K562 (cell line): ENCODE measurements around the gene DOCK3. TPM values are rescaled to one million over a fixed set of nuclear protein-coding genes. Genes with fewer than 3 reads are reported as not detected.

Experiments used
- ATAC-seq: fragments of 200-7000 bp; cut with Tn5 transposase; 3 replicates; pipeline ENCODE4 v1.9.1; 2020; ENCODE audit warnings: moderate library complexity
- BruUV-seq: library from RNA; stranded (reverse); fragments of 400-500 nt; replicated peaks from 2 replicates; lab custom pipeline; 2021; lab: Mats Ljungman, UMichigan
- CTCF ChIA-PET: fragments of 300-600 bp; formaldehyde crosslinking; extraction: SDS; loops from one replicate; lab custom pipeline; 2021; ENCODE audit warnings: low intra/inter-chr PET ratio; lab: Yijun Ruan, JAX
- POLR2A ChIA-PET: fragments of 300-600, 350-650 bp; sonication (Branson Sonifier 250); formaldehyde crosslinking; extraction: SDS; loops from one replicate; lab custom pipeline; 2021; ENCODE audit warnings: antibody characterized with exemption, inconsistent platforms; lab: Yijun Ruan, JAX
- DNase-seq, 4 experiments: peaks; one replicate each; pipeline versions ENCODE4 v3.0.0 to v3.0.0-alpha.2; 2011 to 2018; ENCODE audit warnings: low spot score in 3 of 4, mixed read lengths in 3 of 4; ENCODE audit errors: extremely low read depth in 1 of 4
- FAIRE-seq: peaks from 2 replicates; lab custom pipeline; 2011; peaks lifted over from hg19 to GRCh38; lab: Jason Lieb, UNC
- H2AFZ ChIP-seq: 2 replicates; pipeline ENCODE4 v1.6.0; 2011; ENCODE audit warnings: low read depth, low read length, control low read depth, inconsistent platforms
- H3K27ac ChIP-seq: fragments of 200-600 bp; 3 replicates; pipeline ENCODE4 v1.8.0; 2011; ENCODE audit warnings: low read depth, mild to moderate bottlenecking, control low read depth, inconsistent platforms, low read length, moderate library complexity, mixed read lengths; ENCODE audit errors: extremely low read depth
- H3K27me3 ChIP-seq, 2 experiments: fragments of 300-600 bp in 1 of 2; 2 replicates in 1 of 2; 3 replicates in 1 of 2; pipeline versions ENCODE4 v1.6.0 to v1.8.0; 2011; ENCODE audit warnings: inconsistent platforms in 2 of 2, low read length in 2 of 2, mild to moderate bottlenecking in 1 of 2, mixed read lengths in 1 of 2, moderate library complexity in 1 of 2; ENCODE audit not compliant: control insufficient read depth in 2 of 2, insufficient read depth in 2 of 2
- H3K36me3 ChIP-seq: fragments of 300-600 bp; 3 replicates; pipeline ENCODE4 v1.8.0; 2011; ENCODE audit warnings: mild to moderate bottlenecking, low read length, inconsistent platforms; ENCODE audit not compliant: control insufficient read depth, insufficient read depth
- H3K4me1 ChIP-seq, 2 experiments: fragments of 200-600 bp in 1 of 2; replicated peaks in 1 of 2; 2 replicates in 1 of 2; 3 replicates in 1 of 2; pipeline versions ENCODE4 v1.5.1 to v1.8.0; 2011; ENCODE audit warnings: inconsistent platforms in 2 of 2, low read length in 2 of 2, mild to moderate bottlenecking in 1 of 2, mixed read lengths in 1 of 2, moderate library complexity in 1 of 2; ENCODE audit not compliant: control insufficient read depth in 2 of 2, insufficient read depth in 2 of 2
- H3K4me2 ChIP-seq: 2 replicates; pipeline ENCODE4 v1.6.1; 2011; ENCODE audit warnings: low read length, control low read depth, inconsistent platforms, mixed read lengths; ENCODE audit not compliant: insufficient read depth
- H3K4me3 ChIP-seq: fragments of 200-600 bp; sonication (generic), shearing (Covaris generic); 2 replicates; pipeline ENCODE4 v1.5.1; 2016; ENCODE audit warnings: control low read depth, inconsistent platforms
- H3K79me2 ChIP-seq: fragments of 200-600 bp; 3 replicates; pipeline ENCODE4 v1.8.0; 2011; ENCODE audit warnings: low read length, inconsistent platforms; ENCODE audit not compliant: control insufficient read depth, insufficient read depth
- H3K9ac ChIP-seq, 2 experiments: 2 replicates each; pipeline versions ENCODE4 v1.6.0 to v1.6.1; 2011; ENCODE audit warnings: low read depth in 2 of 2, low read length in 2 of 2, control low read depth in 1 of 2, inconsistent platforms in 1 of 2, mild to moderate bottlenecking in 1 of 2, mixed read lengths in 1 of 2; ENCODE audit not compliant: insufficient read depth in 1 of 2
- H3K9me1 ChIP-seq: one replicate; pipeline ENCODE4 v1.6.0; 2011; ENCODE audit warnings: inconsistent platforms, mild to moderate bottlenecking, low read length, moderate library complexity; ENCODE audit not compliant: control insufficient read depth, insufficient read depth
- H3K9me3 ChIP-seq: replicated peaks from 2 replicates; pipeline ENCODE4 v1.5.1; 2011; ENCODE audit warnings: low read depth, low read length, inconsistent platforms; ENCODE audit not compliant: control insufficient read depth, insufficient read depth
- H4K20me1 ChIP-seq: replicated peaks from 2 replicates; pipeline ENCODE4 v1.6.1; 2011; ENCODE audit warnings: low read length, inconsistent platforms, mixed read lengths; ENCODE audit not compliant: control insufficient read depth, insufficient read depth
- CBX5 ChIP-seq: IDR thresholded peaks from 2 replicates; pipeline ENCODE4 v1.6.1; 2014; ENCODE audit warnings: low read depth, borderline replicate concordance
- ETS2 ChIP-seq: IDR thresholded peaks from 2 replicates; pipeline ENCODE4 v1.6.1; 2016; ENCODE audit warnings: borderline replicate concordance, missing genetic modification characterization, mild to moderate bottlenecking, moderate library complexity, missing compliant biosample characterization; ENCODE audit not compliant: poor library complexity, severe bottlenecking
- FOXM1 ChIP-seq, 2 experiments: fragments of 450-650 bp in 1 of 2; sonication (generic) in 1 of 2; formaldehyde crosslinking in 1 of 2; IDR thresholded peaks; 2 replicates each; pipeline versions ENCODE4 v1.6.1 to v1.9.0; 2017 to 2022; ENCODE audit warnings: low read depth in 2 of 2, mild to moderate bottlenecking in 2 of 2, missing genetic modification reagents in 1 of 2, moderate library complexity in 1 of 2
- HINFP ChIP-seq: fragments of 450-650 bp; conservative IDR thresholded peaks from 2 replicates; pipeline ENCODE4 v1.6.1; 2016; ENCODE audit warnings: missing genetic modification characterization, low read depth, mild to moderate bottlenecking, control low read depth, missing compliant biosample characterization
- L3MBTL2 ChIP-seq: fragments of 450-650 bp; IDR thresholded peaks from 2 replicates; pipeline ENCODE4 v1.6.1; 2016; ENCODE audit warnings: mild to moderate bottlenecking, moderate library complexity
- NCOA6 ChIP-seq: fragments of 450-650 bp; IDR thresholded peaks from 2 replicates; pipeline ENCODE4 v1.6.1; 2017; ENCODE audit warnings: mild to moderate bottlenecking
- NONO ChIP-seq, 2 experiments: fragments of 200-400 bp in 1 of 2; fragments of 450-650 bp in 1 of 2; formaldehyde crosslinking in 1 of 2; IDR thresholded peaks; 2 replicates each; pipeline ENCODE4 v1.6.1; 2017; ENCODE audit warnings: low read depth in 2 of 2, mild to moderate bottlenecking in 2 of 2, moderate library complexity in 2 of 2, low read length in 1 of 2
- PCBP1 ChIP-seq: fragments of 200-400 bp; formaldehyde crosslinking; IDR thresholded peaks from 2 replicates; pipeline ENCODE4 v1.6.1; 2018; ENCODE audit warnings: mild to moderate bottlenecking, low read depth, low read length; ENCODE audit not compliant: poor library complexity, severe bottlenecking
- PRDM10 ChIP-seq: fragments of 450-650 bp; IDR thresholded peaks from 2 replicates; pipeline ENCODE4 v1.6.1; 2018; ENCODE audit not compliant: partially characterized antibody
- RBM22 ChIP-seq: fragments of 200-400 bp; formaldehyde crosslinking; IDR thresholded peaks from 2 replicates; pipeline ENCODE4 v1.6.1; 2018; ENCODE audit warnings: low read length, low read depth; ENCODE audit not compliant: poor library complexity, severe bottlenecking
- RFX5 ChIP-seq: IDR thresholded peaks from 2 replicates; pipeline ENCODE4 v1.6.1; 2011; ENCODE audit warnings: low read depth, mild to moderate bottlenecking, improper control_type of control experiment, low read length
- TBL1XR1 ChIP-seq, 2 experiments: IDR thresholded peaks; 2 replicates each; pipeline ENCODE4 v1.6.1; 2012; ENCODE audit warnings: improper control_type of control experiment in 2 of 2, low read length in 2 of 2, mild to moderate bottlenecking in 1 of 2
- TFAM ChIP-seq: fragments of 250-450 bp; sonication (Bioruptor Pico); conservative IDR thresholded peaks from 2 replicates; pipeline ENCODE4 v1.5.0; 2021; ENCODE audit warnings: mild to moderate bottlenecking, moderate library complexity
- ZBTB12 ChIP-seq: fragments of 250-450 bp; sonication (Bioruptor Pico); IDR thresholded peaks from 2 replicates; pipeline ENCODE4 v1.4.0; 2020
- ZBTB17 ChIP-seq: fragments of 450-650 bp; formaldehyde crosslinking; IDR thresholded peaks from 2 replicates; pipeline ENCODE4 v1.4.0; 2020; ENCODE audit warnings: mild to moderate bottlenecking
- ZFX ChIP-seq: sonication (generic); formaldehyde crosslinking; IDR thresholded peaks from 2 replicates; pipeline ENCODE4 v1.8.0; 2022; ENCODE audit warnings: mild to moderate bottlenecking, missing genetic modification reagents, moderate library complexity
- ZNF140 ChIP-seq: fragments of 250-450 bp; sonication (Bioruptor Pico); IDR thresholded peaks from 2 replicates; pipeline ENCODE4 v1.8.0; 2021; ENCODE audit warnings: moderate library complexity, mild to moderate bottlenecking, inconsistent platforms
- WGBS: fragments of 100-300 bp; shearing (Covaris generic); methylation state at CpG from one replicate; pipeline ENCODE4 v1.1.6; 2016; ENCODE audit warnings: low coverage, mixed read lengths; ENCODE audit not compliant: insufficient coverage; ENCODE audit errors: missing lambda C conversion rate; 5-methylcytosine and 5-hydroxymethylcytosine counted together
- in situ Hi-C: fragments of 300-500 bp; cut with MboI; formaldehyde crosslinking; loops from 4 replicates; pipeline ENCODE4 v1.15.0; 2018; ENCODE audit warnings: inconsistent platforms, mixed read lengths
- intact Hi-C: fragments of 100-400 bp; cut with micrococcal nuclease; formaldehyde crosslinking; loops from 2 replicates; pipeline ENCODE4 v1.14.2; 2022
- polyA plus RNA-seq, 8 experiments: library from polyadenylated mRNA; depleted of rRNA in 4 of 8; stranded (reverse) in 5 of 8; unstranded in 3 of 8; fragments of >200 nt; fragmentation: Nextera tagmentation in 2 of 8; fragmentation: Illumina TruSeq in 1 of 8; extraction: Ambion mirVana in 2 of 8; extraction: Trizol in 1 of 8; gene quantifications; 2 replicates each; pipeline versions ENCODE4 v1.2.1 to v1.2.3, GENCODE V29; 2011 to 2014; ENCODE audit warnings: inconsistent platforms in 1 of 8, missing spikeins in 1 of 8
- total RNA-seq, 7 experiments: library from RNA; depleted of rRNA in 6 of 7; stranded (reverse); fragments of >200 nt in 6 of 7; fragmentation: Illumina TruSeq in 2 of 7; extraction: Trizol in 2 of 7; gene quantifications; 2 replicates each; pipeline versions ENCODE4 v1.2.1 to v1.2.3, GENCODE V29; 2011 to 2021; ENCODE audit warnings: low replicate concordance in 1 of 7

The DOCK3 gene
- total and polyA plus RNA-seq, 9 of the 15 experiments (the other 6 are each of a cell fraction or from before 2014, with no cell fraction given), result under 0.01 to 0.03 (median 0.01) TPM; not detected in 4

- H3K27ac ChIP-seq, result no peak overlapping the region
- FAIRE-seq, result no peak
- H2AFZ ChIP-seq, result no peak overlapping the region
- no peaks in the 10 kb centered on the region for H3K4me1 ChIP-seq
- no peak overlapping the region for H3K4me2 ChIP-seq
- H3K9me3 ChIP-seq, result no peaks in the 10 kb centered on the region
- no peak overlapping the region for H3K9ac ChIP-seq
- H3K27me3 ChIP-seq, result no peaks in the 10 kb centered on the region
- intact Hi-C loops (no loop called here), in situ Hi-C loops (no loop called here)
- H3K4me3 ChIP-seq, result no peak overlapping the region
- WGBS, result 0% methylated on average over 2 of the region's 2 CpGs
- no peaks in the 10 kb centered on the region for H3K9me1 ChIP-seq
- no peaks in the 10 kb centered on the region for H4K20me1 ChIP-seq
- ChIA-PET POLR2A (interaction anchor here (0.6 kb wide), 1 partner anchor 88 kb away, joined by 3 read pairs; no protein-coding TSS in a partner anchor), CTCF (no interaction called here)
- TF ChIP-seq ETS2 (tag) (no peak), CBX5 (no peak), TFAM (CRISPR knock-in tag) (no peak), L3MBTL2 (no peak), ZBTB17 (CRISPR knock-in tag) (no peak), PCBP1 (no peak), RFX5 (no peak), FOXM1 (IDR thresholded peaks at IDR 0.05; ENCODE audit: low read depth) (no peak), FOXM1 (CRISPR knock-in tag; IDR thresholded peaks at IDR 0.05; ENCODE audit: low read depth) (no peak), ZNF140 (CRISPR knock-in tag) (no peak), HINFP (tag) (no peak), ZFX (no peak), ZBTB12 (CRISPR knock-in tag) (no peak), TBL1XR1 (IDR thresholded peaks at IDR 0.05; ENCODE audit: low read length in 2 of 2) (no peak), NONO (IDR thresholded peaks at IDR 0.05; ENCODE audit: low read depth in 2 of 2, low read length in 1 of 2) (no peak), PRDM10 (no peak), NCOA6 (no peak), RBM22 (no peak)
- no peak for DNase-seq
- no TSS peak for BruUV-seq
- H3K36me3 ChIP-seq, result no peaks in the 10 kb centered on the region
- H3K79me2 ChIP-seq, result no peaks in the 10 kb centered on the region
- no peak for ATAC-seq
These were observed 272.7 kb downstream of the DOCK3 start for GRCh38 chr3:50947419-50947818.
